ENCODE results near the gene DMBX1.

DNA sequence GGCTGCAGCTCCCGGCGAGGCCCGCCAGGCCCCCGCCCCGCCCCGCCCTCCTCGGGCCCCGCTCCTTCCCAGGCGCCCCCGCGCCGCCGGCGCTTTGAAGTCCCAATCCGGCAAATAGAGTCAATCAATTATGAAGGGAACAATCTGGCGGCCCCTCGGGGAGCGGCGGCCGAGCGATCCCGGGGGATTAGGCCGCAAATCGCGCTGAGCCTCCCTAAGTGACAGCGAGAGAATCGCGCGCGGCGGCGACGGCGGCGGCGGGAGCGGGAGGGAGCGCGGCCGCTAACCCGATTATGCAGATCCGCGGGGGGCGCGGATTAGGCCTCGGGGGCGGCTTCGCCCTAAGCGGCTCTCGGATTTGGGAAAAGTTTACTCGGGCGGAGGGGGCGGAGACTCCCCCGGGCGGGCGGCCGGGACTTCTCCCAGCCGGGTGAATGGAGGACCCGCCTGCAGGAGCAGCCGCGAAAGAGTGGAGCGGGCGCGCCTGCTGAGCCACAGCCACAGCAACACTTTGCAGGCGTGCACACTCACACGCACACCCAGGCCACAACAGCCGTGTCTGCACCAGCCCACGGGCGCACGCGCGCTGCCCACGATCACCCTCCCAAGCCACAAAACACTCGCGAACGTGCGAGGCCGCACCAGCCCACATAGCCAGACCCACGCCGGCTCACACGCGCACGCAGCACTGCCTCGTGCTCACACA is 23.0 kb upstream of the DMBX1 start:
- TF ChIP-seq, protein P1, sequence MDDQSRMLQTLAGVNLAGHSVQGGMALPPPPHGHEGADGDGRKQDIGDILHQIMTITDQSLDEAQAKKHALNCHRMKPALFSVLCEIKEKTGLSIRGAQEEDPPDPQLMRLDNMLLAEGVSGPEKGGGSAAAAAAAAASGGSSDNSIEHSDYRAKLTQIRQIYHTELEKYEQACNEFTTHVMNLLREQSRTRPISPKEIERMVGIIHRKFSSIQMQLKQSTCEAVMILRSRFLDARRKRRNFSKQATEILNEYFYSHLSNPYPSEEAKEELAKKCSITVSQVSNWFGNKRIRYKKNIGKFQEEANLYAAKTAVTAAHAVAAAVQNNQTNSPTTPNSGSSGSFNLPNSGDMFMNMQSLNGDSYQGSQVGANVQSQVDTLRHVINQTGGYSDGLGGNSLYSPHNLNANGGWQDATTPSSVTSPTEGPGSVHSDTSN (CRISPR knock-in tag; IDR thresholded peaks at IDR 0.05; ENCODE audit: borderline replicate concordance) = no peak
- TF ChIP-seq TOPORS (CRISPR knock-in tag; IDR thresholded peaks at IDR 0.05) (no peak), MIER2 (CRISPR knock-in tag; IDR thresholded peaks at IDR 0.05) (no peak), JUN (CRISPR knock-in tag; IDR thresholded peaks at IDR 0.05) (no peak), MED8 (CRISPR knock-in tag; IDR thresholded peaks at IDR 0.05; ENCODE audit: insufficient replicate concordance) (no peak), HMGA1 (CRISPR knock-in tag; conservative IDR thresholded peaks at IDR 0.05) (no peak), ELF1 (CRISPR knock-in tag; IDR thresholded peaks at IDR 0.05) (no peak), POLR2A (IDR thresholded peaks at IDR 0.05; ENCODE audit: insufficient read depth in 1 of 2, low read depth in 2 of 2, low read length in 2 of 2) (no peak), CTCF (CRISPR knock-in tag; IDR thresholded peaks at IDR 0.05) (no peak), TAF15 (IDR thresholded peaks at IDR 0.05; ENCODE audit: low read depth, low read length, poor library complexity, severe bottlenecking) (no peak), STAT5B (CRISPR knock-in tag; IDR thresholded peaks at IDR 0.05) (no peak)
- TF ChIP-seq, protein P2, sequence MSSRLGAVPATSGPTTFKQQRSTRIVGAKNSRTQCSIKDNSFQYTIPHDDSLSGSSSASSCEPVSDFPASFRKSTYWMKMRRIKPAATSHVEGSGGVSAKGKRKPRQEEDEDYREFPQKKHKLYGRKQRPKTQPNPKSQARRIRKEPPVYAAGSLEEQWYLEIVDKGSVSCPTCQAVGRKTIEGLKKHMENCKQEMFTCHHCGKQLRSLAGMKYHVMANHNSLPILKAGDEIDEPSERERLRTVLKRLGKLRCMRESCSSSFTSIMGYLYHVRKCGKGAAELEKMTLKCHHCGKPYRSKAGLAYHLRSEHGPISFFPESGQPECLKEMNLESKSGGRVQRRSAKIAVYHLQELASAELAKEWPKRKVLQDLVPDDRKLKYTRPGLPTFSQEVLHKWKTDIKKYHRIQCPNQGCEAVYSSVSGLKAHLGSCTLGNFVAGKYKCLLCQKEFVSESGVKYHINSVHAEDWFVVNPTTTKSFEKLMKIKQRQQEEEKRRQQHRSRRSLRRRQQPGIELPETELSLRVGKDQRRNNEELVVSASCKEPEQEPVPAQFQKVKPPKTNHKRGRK (CRISPR knock-in tag; IDR thresholded peaks at IDR 0.05) = no peak
